Measurements from ENCODE around the gene PRKCE. TPM values are rescaled to one million over a fixed set of nuclear protein-coding genes. Genes with fewer than 3 reads are reported as not detected.

The PRKCE gene
- total and polyA plus RNA-seq, 4 donors, result 2.5 to 38.6 (median 5.8) TPM

DNA sequence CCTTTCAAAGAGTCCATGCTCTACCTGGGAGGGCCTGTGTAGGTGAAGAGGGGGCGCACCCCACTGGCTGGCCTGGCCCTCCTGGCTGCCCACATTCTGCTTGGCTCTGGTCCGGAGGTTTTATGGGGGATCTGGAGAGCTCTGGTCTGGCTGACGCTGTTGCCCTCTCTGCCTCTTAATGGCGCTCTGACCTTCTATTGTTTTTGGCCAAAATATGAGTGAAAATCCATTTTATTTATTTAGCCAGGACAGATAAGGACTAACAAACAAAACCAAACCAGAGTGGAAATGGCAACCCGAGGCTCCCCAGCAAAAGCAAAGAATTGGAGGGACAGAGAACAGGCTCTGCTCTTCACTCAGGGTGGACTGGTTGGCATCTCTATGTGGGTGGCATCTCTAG lies 45.7 kb downstream of the PRKCE start:
- Histone ChIP-seq H3K9ac (ENCODE audit: low read depth in 1 of 2, low read length in 2 of 2) (no peak overlapping the region), H3K4me1 (ENCODE audit: control insufficient read depth in 4 of 4, insufficient read depth in 4 of 4, low read length in 3 of 4) (peaks cover 2 to 8% (median 5%) of the 10 kb centered on the region in 4 donors), H3K27ac (ENCODE audit: low read depth in 1 of 2, low read length in 2 of 2) (no peak overlapping the region), H3K36me3 (ENCODE audit: control insufficient read depth in 4 of 4, insufficient read depth in 3 of 4, low read depth in 1 of 4, low read length in 3 of 4) (no peaks in the 10 kb centered on the region), H3K4me3 (ENCODE audit: low read depth in 1 of 3, low read length in 3 of 3) (no peak overlapping the region), H3K9me3 (ENCODE audit: control insufficient read depth in 4 of 4, low read length in 3 of 4) (no peaks in the 10 kb centered on the region), H3K27me3 (ENCODE audit: control insufficient read depth in 4 of 4, insufficient read depth in 4 of 4, low read length in 3 of 4) (no peaks in the 10 kb centered on the region)
- TF ChIP-seq HNF4A (conservative IDR thresholded peaks at IDR 0.05), result no peak
- 55% methylated on average over 5 of the region's 5 CpGs for WGBS
- no peak for DNase-seq (ENCODE audit: low spot score)

DNA sequence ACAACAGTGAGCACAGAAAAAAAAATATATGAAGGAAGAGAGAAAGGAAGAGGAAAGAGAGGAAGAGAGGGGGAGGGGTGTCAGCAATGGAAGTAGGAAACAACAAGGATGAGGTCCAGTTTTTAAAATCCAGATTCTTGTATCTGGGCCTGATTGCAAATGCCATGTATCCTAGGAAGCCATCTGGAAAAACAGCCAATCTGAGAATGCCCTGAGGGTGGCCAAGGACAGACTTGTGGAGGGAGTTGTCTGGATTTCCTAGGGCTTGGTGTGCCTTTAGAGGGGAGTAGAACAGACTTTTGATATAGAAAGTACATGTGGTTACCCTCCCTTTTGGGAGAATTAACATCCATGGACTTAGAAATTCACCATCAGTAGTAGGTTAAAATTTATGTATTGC lies 47.1 kb downstream of the PRKCE start:
- no peaks in the 10 kb centered on the region for H3K27me3 ChIP-seq (ENCODE audit: control insufficient read depth in 4 of 4, insufficient read depth in 4 of 4, low read length in 3 of 4)
- no peak for DNase-seq (ENCODE audit: low spot score)
- H3K36me3 ChIP-seq (ENCODE audit: control insufficient read depth in 4 of 4, insufficient read depth in 3 of 4, low read depth in 1 of 4, low read length in 3 of 4), result no peaks in the 10 kb centered on the region
- H3K27ac ChIP-seq (ENCODE audit: low read depth in 1 of 2, low read length in 2 of 2), result no peak overlapping the region
- no peaks in the 10 kb centered on the region for H3K9me3 ChIP-seq (ENCODE audit: control insufficient read depth in 4 of 4, low read length in 3 of 4)
- H3K9ac ChIP-seq (ENCODE audit: low read depth in 1 of 2, low read length in 2 of 2), result no peak overlapping the region
- no peak for TF ChIP-seq HNF4G (IDR thresholded peaks at IDR 0.05)
- no peak overlapping the region for H3K4me3 ChIP-seq (ENCODE audit: low read depth in 1 of 3, low read length in 3 of 3)
- peaks cover 2 to 8% (median 5%) of the 10 kb centered on the region in 4 donors for H3K4me1 ChIP-seq (ENCODE audit: control insufficient read depth in 4 of 4, insufficient read depth in 4 of 4, low read length in 3 of 4)

DNA sequence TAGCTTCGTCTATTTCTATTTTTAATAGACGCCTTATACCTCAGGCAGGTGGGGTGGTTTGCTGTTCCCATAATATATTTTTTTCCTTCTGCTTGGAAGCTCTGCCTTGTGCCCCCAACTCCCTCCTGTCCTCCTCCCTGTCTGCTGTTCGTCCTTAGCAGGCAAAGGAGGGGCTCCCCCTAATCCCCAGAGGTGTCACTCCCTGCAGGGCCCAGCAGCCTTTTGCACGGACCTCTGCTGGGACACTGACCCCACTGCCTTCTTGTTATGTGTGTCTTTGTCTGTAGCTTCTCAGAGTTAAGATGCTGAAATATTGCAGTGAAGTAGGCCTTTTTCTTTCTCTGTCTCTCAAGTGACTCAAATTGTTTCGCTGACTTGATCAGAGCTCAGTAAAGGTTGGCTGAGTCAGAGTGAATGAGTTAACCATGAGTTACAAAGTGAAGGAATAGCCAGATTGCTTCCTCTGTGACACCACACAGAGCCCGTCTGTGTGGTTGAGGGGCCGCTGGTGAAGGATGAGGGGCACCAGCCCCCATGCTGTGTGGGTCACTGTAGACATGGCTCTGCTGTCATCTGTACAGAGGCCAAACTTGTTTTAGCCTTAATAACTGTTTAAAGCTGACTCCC lies 47.7 kb downstream of the PRKCE start:
- Histone ChIP-seq H3K4me3 (ENCODE audit: low read depth in 1 of 3, low read length in 3 of 3) (no peak overlapping the region), H3K27ac (ENCODE audit: low read depth in 1 of 2, low read length in 2 of 2) (no peak overlapping the region), H3K36me3 (ENCODE audit: control insufficient read depth in 4 of 4, insufficient read depth in 3 of 4, low read depth in 1 of 4, low read length in 3 of 4) (no peaks in the 10 kb centered on the region), H3K9me3 (ENCODE audit: control insufficient read depth in 4 of 4, low read length in 3 of 4) (no peaks in the 10 kb centered on the region), H3K9ac (ENCODE audit: low read depth in 1 of 2, low read length in 2 of 2) (no peak overlapping the region), H3K27me3 (ENCODE audit: control insufficient read depth in 4 of 4, insufficient read depth in 4 of 4, low read length in 3 of 4) (no peaks in the 10 kb centered on the region), H3K4me1 (ENCODE audit: control insufficient read depth in 4 of 4, insufficient read depth in 4 of 4, low read length in 3 of 4) (peaks cover 2 to 8% (median 5%) of the 10 kb centered on the region in 4 donors)
- 93% methylated on average over 7 of the region's 7 CpGs for WGBS
- DNase-seq (ENCODE audit: low spot score), result no peak
- TF ChIP-seq, protein P1, sequence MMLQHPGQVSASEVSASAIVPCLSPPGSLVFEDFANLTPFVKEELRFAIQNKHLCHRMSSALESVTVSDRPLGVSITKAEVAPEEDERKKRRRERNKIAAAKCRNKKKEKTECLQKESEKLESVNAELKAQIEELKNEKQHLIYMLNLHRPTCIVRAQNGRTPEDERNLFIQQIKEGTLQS (IDR thresholded peaks at IDR 0.05), result no peak
- TF ChIP-seq YY1 (IDR thresholded peaks at IDR 0.05), result no peak
- no peak for TF ChIP-seq SP1 (IDR thresholded peaks at IDR 0.05)
- no peak for TF ChIP-seq JUND (IDR thresholded peaks at IDR 0.05)
- TF ChIP-seq, protein P2, sequence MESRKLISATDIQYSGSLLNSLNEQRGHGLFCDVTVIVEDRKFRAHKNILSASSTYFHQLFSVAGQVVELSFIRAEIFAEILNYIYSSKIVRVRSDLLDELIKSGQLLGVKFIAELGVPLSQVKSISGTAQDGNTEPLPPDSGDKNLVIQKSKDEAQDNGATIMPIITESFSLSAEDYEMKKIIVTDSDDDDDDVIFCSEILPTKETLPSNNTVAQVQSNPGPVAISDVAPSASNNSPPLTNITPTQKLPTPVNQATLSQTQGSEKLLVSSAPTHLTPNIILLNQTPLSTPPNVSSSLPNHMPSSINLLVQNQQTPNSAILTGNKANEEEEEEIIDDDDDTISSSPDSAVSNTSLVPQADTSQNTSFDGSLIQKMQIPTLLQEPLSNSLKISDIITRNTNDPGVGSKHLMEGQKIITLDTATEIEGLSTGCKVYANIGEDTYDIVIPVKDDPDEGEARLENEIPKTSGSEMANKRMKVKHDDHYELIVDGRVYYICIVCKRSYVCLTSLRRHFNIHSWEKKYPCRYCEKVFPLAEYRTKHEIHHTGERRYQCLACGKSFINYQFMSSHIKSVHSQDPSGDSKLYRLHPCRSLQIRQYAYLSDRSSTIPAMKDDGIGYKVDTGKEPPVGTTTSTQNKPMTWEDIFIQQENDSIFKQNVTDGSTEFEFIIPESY (IDR thresholded peaks at IDR 0.05), result no peak
- no peak for TF ChIP-seq TAF1 (conservative IDR thresholded peaks at IDR 0.05)
- TF ChIP-seq RAD21 (IDR thresholded peaks at IDR 0.05), result no peak
- TF ChIP-seq, protein P3, sequence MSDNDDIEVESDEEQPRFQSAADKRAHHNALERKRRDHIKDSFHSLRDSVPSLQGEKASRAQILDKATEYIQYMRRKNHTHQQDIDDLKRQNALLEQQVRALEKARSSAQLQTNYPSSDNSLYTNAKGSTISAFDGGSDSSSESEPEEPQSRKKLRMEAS (IDR thresholded peaks at IDR 0.05), result no peak
- no peak for TF ChIP-seq HNF4A (conservative IDR thresholded peaks at IDR 0.05)
- TF ChIP-seq HNF4G (IDR thresholded peaks at IDR 0.05), result no peak
- TF ChIP-seq NR2F2 (IDR thresholded peaks at IDR 0.05), result no peak
- no peak for TF ChIP-seq EGR1 (IDR thresholded peaks at IDR 0.05; ENCODE audit: low read depth in 2 of 2)
- TF ChIP-seq, protein P4, sequence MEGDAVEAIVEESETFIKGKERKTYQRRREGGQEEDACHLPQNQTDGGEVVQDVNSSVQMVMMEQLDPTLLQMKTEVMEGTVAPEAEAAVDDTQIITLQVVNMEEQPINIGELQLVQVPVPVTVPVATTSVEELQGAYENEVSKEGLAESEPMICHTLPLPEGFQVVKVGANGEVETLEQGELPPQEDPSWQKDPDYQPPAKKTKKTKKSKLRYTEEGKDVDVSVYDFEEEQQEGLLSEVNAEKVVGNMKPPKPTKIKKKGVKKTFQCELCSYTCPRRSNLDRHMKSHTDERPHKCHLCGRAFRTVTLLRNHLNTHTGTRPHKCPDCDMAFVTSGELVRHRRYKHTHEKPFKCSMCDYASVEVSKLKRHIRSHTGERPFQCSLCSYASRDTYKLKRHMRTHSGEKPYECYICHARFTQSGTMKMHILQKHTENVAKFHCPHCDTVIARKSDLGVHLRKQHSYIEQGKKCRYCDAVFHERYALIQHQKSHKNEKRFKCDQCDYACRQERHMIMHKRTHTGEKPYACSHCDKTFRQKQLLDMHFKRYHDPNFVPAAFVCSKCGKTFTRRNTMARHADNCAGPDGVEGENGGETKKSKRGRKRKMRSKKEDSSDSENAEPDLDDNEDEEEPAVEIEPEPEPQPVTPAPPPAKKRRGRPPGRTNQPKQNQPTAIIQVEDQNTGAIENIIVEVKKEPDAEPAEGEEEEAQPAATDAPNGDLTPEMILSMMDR (IDR thresholded peaks at IDR 0.05; ENCODE audit: low read depth, low read length, missing input control), result no peak
- no peak for TF ChIP-seq FOXA1 (IDR thresholded peaks at IDR 0.05)
- no peak for TF ChIP-seq FOXA2 (IDR thresholded peaks at IDR 0.05)

All from liver (tissue), 9 donors.